Raji (cell line): Measurements from ENCODE around the gene OSBPL9.

ENCODE experiments used
- POLR2A ChIP-seq: IDR thresholded peaks from 2 replicates; pipeline ENCODE4 v1.6.1; 2011; ENCODE audit warnings: low read depth, low read length, control low read depth; ENCODE audit not compliant: insufficient read depth

The OSBPL9 gene

DNA sequence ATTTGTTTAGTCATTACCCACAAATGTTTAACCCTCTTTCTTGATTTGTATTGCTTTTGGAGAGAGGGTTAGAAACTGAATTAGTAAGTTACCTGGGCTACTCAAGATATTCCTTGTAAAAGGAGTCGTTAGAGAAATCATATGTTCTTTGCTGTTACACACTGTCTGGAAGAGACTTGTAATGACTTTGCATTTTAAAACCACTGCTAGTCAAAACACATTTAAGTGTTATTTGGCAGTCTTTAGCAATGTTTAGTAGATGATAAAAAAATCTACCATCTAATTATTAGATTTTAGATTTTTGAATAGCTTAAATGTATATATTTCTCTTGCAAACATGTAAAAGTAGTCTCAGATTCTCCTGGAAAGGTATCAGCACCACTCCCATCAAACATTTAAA, 6.6 kb downstream of the OSBPL9 start:
- no peak for TF ChIP-seq POLR2A

DNA sequence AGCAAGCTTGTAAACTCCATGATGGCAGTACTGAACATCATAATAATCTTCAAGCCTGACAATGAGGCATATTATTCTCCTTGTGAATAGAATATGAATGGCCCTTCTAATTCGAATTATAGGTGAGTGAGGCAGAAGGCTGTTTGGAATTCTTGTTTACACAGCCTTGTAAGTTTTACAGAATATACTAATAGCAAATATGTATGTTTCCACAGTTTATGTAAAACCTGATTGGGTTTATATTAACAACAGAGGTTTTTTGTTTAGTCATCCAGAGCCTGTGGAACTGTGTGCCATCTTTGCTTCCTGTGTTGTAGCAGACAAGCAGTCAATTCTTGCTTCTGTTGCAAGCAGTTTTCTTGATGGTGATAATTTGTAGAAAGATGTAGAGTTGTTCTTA, 8.0 kb downstream of the OSBPL9 start:
- TF ChIP-seq POLR2A, result no peak

DNA sequence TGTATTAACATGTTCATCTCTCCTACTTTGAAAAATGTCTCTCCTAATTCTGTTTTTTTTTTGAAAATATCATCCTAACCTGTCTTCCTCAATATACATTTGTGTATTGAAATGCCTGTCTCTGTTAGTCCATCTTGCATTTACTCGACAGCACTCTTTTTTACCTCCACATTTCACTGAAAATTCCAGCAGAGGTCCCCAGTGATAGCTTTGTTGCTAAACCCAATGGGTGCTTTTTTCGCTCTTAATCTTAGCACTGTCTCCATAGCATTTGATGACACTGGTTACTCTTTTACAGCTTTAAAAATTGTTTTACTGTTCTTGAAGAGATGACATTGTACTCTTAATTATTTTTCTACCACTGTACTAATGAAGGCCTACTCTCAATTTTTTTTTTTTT, 10.8 kb downstream of the OSBPL9 start:
- no peak for TF ChIP-seq POLR2A

DNA sequence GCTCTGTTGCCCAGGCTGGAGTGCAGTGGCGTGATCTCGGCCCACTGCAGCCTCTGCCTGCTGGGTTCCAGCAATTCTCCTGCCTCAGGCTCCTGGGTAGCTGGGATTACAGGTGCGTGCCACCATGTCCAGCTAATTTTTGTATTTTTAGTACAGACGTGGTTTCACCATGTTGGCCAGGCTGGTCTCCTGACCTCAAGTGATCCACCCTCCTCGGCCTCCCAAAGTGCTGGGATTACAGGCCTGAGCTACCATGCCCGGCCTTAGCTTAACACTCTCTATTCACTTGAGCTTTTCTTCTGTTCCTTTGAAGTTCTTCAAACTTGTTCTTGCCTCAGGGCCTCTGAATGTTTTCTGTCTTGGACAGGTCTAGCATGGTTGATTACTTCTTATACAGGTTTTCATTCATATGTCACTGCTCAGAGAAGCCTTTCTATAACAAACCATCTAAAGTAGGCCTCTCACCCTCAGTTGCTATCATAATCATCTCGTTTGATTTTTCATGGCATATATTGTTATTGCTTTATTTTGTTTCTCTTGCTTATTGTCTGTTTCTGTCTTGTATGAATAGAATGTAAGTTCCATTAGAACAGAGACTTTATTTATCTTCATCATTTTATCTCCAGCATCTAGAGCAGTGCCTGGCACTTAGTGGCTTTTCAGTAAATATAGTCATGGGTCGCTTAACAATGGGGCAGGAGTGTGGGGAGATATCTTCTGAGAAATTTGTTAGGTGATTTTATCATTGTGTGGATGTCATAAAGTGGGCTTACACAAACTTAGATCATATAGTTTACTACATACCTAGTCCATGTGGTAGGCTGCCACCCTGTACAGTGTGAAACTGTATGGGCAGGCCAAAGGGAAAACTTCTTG, 12.1 kb downstream of the OSBPL9 start:
- no peak for TF ChIP-seq POLR2A

DNA sequence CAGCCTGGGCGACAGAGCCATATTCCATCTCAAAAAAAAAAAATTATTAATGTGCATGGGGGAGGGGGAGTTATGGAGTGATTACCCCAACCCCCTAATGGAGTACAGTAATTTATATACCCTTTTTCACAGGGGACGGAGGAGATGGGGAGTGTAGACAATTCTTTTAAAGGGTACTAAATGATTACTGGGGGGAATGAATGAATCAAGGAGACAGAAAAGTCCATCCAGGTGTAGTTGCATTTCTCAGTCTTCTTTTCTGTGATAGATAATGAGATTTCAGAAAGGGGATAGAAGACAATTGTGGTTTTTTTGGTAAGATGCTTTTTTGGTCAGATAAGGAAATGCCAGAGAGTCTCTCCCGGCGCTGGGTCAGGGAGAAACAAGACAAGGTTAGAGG, 13.0 kb downstream of the OSBPL9 start:
- no peak for TF ChIP-seq POLR2A

DNA sequence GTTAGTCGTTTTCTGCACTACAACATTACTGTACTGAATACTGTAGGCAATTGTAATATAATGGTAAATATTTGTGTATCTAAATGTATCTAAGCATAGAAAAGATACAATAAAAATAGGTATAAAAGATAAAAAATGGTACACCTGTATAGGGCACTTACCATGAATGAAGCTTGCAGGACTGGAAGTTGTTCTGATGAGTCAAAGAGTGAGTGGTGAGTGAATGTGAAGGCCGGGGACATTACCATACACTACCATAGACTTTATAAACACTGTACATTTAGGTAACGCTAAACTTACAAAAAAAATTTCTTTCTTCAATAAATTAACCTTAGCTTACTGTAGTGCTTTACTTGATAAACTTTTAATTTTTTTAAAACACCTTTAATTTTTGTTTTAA, 13.5 kb downstream of the OSBPL9 start:
- TF ChIP-seq POLR2A, result no peak

DNA sequence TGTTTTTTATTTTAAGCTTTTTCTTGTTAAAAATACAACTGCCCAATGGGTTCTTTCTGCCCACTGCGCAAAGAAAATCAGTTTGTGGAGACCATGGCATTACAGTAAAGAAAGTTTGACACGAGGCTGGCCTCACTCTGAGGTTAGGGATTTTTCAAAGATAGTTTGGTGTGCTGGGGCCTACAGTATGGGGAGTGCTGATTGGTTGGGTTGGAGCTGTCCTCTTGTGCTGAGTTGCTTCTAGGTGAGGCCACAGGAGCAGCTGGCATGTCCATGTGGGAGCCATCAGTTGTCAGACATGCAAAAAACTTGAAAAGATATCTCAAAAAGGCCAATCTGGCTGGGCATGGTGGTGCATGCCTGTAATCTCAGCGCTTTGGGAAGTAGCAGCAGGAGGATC, 14.0 kb downstream of the OSBPL9 start:
- no peak for TF ChIP-seq POLR2A

DNA sequence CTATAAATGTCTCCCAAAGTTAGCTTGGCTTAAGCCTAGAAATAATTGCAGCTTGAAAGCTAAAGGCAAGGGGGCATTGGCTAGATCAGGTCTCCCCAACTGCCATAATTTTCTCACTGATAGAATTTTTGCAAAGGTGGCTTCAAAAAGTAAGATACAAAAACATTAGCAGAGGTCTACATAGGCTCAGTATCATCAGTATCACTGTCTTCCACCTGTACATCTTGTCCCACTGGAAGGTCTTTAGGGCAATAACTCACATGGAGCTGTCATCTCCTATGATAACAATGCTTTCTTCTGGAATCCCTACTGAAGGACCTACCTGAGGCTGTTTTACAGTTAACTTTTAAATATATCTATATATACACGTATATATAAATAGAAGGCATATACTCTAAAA, 14.9 kb downstream of the OSBPL9 start:
- no peak for TF ChIP-seq POLR2A

DNA sequence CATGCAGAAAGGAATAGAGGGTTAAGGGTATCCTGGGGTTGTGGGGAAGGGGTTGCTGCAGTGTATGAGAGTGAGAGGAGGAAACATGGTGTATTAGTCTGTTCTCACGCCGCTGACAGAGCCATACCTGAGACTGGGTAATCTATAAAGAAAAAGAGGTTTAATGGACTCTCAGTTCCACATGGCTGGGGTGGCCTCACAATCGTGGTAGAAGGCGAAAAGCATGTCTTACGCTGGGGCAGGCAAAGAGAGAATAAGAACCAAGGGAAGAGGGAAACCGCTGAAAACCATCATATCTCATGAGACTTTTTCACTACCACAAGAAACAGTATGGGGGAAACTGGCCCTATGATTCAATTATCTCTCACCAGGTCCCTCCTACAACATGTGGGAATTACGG, 17.7 kb downstream of the OSBPL9 start:
- no peak for TF ChIP-seq POLR2A

DNA sequence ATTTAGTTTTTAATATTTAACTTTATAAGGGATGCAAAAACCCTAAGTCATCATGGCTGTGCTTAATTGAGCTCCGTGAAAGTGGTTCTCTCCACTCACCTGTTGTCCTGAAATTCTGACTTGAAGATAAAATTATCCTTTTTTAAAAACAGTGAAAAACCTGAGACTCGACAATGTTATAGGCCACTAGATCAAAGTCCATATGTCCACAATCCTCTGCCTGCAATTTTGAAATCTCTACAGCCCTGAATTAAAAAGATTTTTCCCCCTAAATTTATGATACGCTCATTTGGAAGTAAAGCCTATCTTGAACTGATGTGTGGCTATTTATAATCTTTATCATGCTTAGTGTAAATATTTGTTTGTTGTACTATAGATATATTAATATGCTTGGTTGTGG, 18.7 kb downstream of the OSBPL9 start:
- no peak for TF ChIP-seq POLR2A

DNA sequence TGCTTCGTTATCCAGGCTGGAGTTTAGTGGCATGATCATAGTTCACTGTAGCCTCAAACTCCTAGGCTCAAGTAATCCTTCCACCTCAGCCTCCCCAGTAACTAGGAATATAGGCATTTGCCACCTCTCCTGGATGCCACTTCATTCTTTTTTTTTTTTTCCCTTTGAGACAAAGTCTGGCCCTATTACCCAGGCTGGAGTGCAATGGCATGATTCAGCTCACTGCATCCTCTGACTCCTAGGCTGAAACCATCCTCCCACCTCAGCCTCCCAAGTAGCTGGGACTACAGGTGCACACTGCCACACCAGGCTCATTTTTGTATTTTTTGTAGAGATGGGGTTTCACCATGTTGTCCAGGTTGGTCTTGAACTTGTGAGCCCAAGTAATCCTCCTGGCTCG, 19.3 kb downstream of the OSBPL9 start:
- TF ChIP-seq POLR2A, result no peak

DNA sequence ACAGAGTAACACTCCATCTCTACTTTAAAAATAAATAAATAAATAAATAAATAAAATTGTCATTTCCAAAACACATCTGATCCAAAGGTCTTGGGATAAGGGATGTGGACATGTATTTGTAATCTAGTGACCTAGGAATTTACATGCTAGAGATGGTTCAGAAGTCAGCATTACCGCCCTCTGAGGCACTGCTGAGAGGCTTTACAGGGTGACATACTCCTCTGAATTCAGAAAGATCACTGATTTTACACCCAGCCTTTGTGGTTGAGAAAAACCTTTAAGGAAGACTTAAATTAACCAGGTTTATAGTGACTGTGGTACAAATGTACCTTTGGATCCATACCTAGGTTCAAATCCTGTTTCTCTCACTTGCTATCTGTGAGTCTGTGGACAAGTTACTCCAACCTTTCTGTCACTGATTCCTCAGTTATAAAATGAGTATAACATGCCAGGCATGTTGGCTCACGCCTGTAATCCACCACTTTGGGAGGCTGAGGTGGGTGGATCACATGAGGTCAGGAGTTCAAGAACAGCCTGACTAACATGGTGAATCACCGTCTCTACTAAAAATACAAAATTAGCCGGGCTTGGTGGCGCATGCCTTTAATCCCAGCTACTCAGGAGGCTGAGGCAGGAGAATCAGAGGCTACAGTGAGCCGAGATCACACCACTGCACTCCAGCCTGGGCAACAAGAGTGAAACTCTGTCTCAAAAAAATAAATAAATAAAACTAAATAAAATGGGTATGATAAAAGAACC, 20.1 kb downstream of the OSBPL9 start:
- TF ChIP-seq POLR2A, result no peak

DNA sequence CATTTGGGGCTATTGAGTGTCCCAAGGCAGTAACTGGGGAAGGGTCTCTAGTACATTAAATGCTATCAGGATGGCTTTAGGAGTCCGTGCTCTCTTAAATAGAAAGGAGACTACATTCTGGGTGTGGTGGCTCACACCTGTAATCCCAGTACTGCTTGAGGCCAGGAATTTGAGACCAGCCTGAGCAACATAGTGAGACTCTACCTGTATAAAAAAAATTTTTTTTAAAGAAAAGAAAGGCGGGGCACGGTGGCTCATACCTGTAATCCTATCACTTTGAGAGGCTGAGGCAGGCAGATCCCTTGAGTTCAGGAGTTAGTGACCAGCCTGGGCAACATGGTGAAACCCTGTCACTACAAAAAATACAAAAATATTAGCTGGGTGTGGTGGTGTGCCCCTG, 21.5 kb downstream of the OSBPL9 start:
- no peak for TF ChIP-seq POLR2A

DNA sequence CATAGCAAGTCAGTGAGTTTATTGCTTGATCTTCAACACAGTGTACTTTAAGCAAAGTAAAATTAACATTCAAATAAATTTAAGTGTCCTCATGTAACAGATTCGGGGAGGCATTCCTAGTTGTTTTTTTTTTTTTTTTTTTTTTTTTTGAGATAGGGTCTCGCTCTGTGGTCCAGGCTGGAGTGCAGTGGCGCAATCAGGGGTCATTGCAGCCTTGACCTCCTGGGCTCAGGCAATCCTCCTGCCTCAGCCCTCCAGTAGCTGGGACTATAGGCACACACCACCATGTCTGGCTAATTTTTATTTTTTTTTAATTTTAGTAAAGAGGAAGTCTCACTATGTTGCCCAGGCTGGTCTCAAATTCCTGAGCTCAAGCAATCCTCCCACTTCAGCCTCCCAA, 22.8 kb downstream of the OSBPL9 start:
- TF ChIP-seq POLR2A, result no peak

DNA sequence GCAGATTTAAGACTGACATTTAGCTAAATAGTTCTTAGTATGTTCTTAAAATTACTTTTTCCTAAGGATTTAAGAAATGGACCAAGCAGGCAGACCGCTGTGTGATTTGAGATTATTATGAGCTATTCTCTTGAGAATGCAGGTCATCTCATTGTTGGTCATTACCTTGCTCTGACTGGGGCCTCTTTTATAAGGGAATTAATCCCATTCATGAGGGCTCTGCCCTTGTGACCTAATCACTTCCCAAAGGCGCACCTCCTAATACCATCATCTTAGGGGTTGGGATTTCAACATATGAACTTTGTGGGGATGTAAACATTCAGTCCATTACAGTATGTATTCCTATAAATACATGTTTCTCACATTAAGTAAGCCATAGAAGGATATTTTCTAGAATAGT, 24.2 kb downstream of the OSBPL9 start:
- TF ChIP-seq POLR2A, result no peak

DNA sequence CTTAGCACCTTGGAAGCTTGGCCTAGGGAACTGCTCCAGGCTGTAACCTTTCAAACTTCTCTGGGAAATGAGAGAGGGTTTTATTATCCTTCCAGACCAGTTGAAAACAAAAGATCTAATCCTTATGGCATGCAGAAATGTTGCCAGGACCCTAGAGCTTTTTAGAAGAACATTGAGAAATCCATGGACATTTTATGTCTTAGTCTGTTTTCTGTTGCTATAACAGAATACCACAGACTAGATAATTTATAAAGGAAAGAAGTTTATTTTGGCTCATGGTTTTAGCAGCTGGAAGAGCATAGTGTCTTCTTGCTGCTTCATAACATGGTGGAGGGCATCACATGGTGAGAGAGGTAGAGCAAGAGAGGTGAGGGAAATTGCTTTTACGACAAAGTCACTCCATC, 25.8 kb downstream of the OSBPL9 start:
- no peak for TF ChIP-seq POLR2A
